ENCODE measurements around the gene LDB3.

Gene LDB3

DNA sequence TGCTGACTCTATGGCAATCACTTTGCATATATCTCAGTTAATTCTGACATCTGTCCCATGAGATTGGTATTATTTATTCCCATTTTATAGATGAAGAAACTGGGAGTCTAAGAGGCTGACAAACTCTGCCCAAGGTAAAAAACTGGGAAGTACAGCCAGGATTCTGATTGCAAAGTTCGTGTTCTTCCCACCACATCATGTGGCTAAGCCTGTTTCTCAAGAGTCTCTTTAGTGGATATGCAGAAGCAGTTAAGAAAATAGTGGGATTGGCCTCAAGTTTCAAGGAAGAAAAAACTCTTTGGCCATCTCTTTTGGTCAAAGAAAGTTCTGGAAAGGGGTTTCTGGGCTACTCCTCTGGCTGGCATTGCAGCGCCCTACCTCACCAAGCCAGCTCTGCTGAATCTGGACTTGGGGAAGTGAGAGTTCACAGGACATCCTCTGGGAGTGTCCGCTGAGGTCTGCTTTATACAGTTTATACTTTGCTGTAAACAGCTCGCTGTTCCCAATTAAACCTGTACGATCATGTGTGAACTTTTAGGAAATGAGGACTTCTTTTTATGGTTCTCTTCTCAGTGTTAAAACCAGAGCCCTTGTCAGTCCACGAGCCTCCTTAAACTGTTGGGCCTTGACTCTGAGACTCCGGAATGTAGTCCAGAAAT is 75.9 kb downstream of the LDB3 start:
- peak; percentile 10 for DNase-seq

DNA sequence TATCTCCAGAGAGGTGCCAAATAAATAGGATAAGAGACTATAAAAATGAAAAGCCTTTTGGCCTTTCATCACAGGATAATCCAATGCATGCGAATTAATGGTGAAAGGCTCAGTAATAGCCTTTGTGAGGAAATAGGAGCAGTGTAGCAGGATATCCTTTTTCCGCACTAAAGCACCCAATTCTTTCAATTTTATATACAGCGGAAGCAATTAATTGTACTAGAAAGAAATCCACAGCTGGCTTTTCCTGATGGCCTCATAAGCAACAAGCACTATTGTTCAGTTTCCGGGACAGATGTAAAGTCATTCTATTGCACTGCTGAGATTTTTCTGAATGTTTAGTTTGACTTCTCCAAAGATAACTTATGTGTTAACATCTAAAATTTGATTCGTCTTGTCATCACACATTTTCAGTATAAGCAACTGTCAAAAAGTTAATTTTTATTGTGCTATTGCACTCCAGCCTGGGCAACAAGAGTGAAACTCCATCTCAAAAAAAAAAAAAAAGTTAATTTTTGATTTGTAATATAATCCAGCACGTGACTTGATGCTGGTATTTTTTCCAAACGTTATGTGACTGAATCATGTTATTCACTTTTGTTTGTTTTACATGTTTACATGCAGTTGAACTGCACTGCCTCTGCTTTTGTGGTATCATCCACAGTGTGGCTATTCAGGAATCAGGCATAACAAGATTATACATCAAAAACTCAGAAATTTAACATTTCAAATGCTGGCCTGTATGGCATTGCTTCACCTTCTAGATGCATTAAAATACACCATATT is 79.7 kb downstream of the LDB3 start:
- DNase-seq = no peak

DNA sequence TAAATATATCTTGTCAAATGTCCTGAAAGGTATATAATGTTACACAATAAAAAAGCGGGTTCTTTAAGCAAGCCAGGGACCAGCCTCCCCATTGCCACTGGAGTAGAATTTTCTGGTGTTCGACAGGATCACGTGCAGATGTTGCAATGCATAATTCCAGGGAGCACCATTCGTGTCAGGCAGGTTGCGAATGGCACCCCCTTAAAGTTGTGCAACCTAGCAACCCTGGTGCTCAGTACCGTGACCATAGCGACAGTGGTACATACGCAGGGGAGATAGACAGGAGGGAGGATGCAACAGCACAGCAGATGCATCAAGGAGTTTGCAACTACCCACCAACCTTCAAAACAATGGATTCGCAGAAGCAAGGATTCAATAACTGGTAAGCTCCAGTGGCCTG is 81.5 kb downstream of the LDB3 start:
- DNase-seq = no peak

DNA sequence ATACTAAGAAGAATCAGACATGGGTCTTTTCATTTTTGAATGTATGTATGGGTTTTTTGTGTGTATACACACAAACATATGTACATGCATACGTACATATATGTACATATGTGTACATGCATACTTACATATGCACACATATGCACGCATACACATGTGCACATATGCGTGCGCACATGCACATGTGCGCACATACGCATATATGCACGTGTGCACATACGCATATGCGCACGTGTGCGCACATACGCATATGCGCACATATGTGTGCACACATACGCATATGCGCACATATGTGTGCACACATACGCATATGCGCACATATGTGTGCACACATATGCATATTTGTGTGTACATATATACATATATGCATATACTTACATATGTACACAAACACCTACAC is 83.2 kb downstream of the LDB3 start:
- DNase-seq = no peak

DNA sequence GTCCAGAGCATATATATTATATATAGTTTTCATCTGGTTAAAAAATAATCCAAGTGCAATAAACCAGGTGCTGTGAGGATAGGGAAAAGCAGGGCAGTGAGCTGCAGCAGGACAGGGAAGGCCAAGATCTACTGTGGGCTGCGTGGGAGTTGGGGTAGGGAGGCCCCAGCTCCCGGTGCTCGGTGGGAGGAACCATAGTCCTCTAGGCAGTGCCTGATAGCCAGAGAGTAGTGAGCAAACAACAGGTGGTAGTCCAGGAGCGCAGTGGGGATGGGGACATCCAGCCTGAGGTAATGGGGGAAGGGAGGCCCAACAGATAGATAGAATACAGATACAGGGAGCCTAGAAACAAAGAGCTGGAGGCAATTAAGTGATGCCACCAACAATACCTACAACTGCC is 84.0 kb downstream of the LDB3 start:
- no peak for DNase-seq

DNA sequence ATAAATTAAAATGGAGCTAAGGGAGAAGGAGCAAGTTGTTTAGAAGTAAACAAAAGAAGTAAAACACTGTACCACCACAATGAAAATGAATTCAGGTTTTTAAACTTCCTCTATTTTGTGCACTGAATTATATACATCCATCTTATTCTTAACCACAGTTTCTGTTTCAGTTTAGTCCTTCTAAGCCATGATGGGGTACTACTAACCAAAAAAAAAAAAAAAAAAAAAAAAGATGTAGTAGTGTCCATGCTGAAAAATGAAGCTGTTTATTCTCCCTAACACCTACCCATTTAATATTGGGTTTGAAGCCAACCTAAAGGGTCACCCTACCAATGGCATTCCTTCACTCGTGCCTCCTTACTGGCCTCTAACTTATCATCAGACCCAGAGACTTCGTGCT is 84.7 kb downstream of the LDB3 start:
- no peak for DNase-seq

DNA sequence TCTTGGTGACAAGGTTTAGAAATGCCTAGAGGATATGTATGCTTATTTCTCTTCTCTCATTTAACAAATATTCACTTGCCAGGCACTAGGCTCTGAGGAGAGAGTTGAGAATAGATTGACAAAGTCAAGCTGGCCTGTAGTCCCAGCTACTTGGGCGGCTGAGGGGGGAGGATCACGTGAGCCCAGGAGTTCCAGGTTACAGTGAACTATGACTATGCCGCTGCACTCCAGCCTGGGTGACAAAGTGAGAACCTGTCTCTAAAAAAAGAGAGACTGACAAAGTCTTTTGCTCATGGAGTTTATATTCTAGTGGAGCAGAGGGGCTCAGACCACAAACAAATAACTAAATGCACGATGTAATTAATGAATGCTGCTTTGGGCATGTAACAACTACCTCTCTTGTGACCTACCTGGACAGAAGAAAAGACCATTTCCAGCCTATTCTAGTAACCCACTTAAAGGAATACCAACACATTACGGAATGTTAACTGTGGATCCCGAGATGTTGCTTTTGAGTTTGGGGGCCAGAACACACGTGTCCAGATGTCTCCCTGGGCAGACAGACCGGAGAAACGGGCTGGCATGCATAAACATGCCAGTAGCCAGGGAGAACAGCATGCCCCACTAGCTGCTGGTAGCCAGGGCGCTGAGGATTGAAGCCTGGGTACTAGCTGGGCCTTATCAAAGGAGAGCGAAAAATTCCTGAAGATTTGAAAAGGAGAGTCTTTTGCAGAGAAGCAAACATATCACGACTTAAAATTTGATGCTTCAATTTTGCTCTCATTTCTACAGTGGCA is 85.5 kb downstream of the LDB3 start:
- no peak for DNase-seq

DNA sequence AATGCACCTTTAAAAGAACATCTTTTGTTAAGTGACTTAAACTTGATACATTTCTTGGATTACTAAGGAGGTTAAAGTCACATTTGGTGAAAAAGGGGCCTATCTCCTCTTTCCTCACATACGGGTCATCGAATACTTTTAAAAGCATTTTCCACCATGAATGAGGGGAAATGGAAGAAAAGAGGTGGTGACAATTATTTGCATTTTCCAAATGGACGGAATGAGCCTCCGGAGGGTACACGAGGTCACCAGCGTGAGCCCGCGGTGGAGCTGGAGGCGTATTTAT is 87.1 kb downstream of the LDB3 start:
- no peak for DNase-seq

DNA sequence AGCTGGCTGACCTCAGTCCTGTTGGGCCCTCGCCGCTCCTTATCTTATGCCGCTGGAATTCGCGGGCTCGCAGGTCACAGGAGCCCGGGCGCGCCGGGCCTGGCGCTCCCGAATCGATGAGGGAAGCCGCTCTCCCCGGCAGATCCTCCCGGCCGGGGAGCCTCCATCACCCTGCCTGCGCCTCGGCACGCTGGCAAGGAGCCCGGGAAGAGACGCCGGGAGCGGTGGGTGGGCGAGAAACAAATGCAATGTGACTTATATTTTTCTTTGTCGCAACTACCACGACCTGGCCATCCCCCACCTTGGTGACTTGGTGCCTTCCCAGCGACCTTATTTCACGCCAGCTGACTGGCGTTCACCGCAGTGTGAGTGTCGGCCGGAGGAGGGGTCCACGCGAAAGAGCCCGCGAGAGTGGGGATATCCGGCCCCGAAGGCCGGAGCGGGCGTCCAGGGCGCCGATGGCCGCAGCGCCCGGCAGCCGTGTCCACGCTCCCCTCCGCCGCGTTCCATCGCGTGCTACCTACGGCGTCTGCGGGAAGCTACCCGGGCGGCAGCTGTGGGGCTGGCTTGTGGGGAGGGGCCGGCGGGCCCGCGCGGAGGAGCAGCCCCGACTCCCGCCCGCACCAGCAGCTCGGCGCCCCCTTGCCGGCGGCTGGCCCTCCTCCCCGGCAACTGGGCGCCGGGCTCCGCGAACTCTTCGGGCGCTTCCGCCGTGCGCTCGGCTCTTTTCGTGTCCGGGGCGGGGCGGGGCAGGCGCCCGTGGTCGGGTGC is 87.6 kb downstream of the LDB3 start:
- peak; percentile 90 for DNase-seq

DNA sequence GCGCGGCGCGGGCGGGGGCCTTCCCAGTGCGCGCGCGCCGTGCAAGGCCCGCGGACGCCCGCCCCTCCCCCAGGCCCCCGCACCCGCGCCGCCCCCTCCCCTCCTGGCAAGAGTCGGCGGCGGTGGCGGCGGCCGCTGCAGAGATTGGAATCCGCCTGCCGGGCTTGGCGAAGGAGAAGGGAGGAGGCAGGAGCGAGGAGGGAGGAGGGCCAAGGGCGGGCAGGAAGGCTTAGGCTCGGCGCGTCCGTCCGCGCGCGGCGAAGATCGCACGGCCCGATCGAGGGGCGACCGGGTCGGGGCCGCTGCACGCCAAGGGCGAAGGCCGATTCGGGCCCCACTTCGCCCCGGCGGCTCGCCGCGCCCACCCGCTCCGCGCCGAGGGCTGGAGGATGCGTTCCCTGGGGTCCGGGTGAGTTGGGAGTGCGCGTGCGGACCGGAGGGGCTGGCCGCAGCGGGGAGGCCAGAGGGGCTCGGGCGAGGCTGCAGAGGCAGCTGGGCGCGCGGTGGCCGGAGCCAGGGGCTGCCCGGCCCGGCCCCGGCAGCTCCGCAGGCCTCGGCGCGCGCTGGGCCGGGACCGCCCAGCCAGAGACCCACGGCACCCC is 88.3 kb downstream of the LDB3 start, which contains the start of gene BMPR1A:
TSS of gene BMPR1A (plus strand) at position 109 of the 602 bp plus-strand sequence. CDS start 119,400 bp downstream, outside the sequence.
- peak; percentile 9 for DNase-seq

DNA sequence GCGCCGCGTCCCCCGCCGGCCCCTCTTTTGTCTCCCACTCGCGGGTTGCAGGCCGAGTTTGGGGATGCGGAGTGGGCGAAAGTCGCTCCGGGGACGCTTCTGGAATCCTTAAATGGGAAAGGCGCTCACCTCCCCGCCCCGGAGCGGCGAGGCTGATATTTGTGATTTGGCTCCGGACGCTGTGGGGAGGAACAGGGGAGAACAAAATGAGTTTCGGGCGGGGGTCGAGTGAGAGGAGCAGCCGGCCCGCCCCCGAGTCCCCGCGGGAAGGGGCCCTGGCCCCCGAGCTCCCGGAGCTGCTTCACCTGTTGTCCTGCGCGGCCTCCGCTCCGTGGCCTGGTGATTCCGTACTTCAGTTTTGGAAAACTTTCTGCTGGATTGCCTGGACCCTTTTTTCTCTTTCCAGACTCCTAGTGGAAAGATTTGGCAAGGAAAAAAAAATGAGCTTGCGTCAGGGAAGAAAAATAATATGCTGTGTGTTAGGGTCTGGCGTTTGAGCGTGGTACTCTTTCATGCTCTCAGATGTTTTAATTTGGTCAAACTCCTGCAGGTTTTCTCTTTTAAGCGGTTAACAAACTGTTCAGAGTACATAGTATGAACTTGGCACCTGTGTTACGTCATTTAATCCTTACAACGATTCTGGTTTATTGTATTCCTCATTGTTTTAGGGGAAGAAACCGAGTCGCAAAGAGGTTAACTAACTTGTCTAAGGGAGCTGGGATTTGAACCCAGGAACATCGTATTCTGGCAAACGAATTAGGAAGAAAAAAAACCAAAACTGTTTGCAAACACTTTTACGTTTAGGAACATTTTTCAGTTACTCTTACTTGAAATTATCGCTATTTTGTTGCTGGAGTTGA is 89.0 kb downstream of the LDB3 start:
- peak; percentile 12 for DNase-seq

DNA sequence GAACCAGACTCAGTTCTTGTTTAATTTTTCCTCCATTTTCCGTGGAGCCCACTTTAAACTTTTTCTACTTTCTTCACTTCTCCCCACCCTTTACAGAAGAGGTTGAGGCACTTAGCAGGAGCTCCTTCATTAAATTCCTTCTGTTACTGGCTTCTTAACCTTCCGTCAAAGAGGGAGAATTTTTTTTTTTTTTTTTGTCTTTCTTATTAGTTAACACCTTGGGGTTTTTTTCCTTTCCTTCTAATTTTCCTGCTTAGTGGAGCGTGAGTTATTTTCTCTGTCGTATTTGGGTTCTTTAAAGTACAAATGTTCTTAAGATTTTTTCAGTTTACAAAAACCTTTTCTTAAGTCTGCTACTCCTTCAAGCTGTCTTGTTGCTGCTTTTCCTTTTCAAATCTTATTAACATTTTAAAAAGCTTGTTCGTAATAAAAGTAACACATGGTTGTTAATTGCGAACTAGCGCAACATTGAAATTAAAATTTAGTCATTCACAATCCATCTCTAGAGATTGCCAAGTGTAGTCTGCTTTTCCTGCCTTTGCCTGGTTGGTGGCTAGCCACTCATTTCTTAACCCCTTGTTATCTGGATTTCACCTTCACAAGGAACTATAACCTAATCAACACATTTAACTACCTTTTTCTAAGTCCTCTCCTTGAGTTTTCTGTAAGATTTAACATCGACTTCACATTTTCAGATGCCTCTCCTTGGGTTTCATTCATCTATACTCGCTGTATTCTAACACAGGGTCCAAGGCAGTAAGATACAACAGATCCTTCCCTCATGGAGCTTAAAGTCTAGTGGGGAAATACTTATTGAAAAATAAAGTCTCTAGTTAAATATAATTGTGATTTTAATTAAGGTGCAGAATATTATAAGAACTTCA is 90.1 kb downstream of the LDB3 start:
- no peak for DNase-seq

DNA sequence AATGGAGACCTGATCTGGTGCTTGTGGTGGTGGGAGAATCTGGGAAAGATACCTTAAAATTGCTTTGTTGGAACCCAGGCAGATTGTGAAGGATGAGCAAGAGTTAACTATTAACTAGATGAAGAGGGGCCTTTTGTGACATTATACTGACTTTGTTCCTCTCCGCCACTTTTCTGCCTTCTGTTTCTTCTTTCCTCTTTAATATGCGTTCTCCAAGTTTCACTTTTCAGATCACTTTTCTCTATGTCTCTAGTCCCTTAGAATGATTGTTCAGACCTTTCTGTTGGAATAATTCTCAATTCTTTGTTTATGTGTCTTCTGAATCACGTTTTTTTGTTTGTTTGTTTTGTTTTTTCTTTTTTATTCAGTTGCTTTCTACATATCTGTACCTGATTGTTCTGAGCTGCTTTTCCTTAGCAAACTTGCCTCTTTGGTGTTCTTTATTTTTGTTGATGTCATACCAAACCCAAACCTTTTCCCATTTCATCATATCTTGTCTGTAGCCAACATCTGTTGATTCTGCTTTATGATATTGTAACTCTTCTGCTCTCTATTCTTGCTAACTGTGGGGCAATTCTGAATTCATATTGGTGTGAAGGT is 90.9 kb downstream of the LDB3 start:
- DNase-seq = peak; percentile 42

DNA sequence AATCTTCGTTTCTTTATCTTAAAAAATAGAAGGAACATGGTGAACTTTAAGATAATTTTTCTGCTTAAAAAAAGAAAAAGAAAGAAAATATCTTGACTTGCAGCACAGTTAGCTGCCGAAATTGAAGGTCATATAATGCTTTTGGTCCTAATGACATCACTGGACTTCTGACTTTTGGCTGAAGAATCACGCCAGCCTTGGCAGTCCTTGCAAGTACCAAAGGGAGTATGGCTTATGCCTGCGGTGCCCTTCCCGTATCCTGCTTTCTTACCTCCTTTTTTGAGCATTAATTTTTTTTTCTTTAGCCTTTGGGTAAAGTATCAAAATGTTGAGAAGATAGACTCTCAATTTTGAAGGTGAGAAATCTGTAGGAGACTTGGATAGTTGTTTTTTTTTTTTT is 95.1 kb downstream of the LDB3 start:
- DNase-seq = no peak

DNA sequence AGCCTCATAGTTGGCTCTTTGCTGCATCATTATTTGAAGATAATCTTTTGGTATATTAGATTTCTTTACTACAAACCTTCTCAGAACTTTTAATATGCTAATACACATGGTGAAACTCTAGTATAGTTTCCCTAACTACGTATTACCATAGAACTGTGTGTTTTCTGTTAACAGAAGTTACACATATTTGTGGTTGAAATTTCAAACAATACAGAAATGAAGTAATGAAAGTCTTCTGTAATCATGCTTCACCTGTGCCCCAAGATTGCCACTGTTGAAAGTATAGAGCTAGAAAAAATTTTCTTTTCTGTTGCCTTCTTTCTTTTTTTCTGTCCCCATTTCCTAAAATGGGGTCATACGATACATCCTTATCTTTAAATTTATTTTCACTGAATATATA is 97.2 kb downstream of the LDB3 start:
- no peak for DNase-seq

DNA sequence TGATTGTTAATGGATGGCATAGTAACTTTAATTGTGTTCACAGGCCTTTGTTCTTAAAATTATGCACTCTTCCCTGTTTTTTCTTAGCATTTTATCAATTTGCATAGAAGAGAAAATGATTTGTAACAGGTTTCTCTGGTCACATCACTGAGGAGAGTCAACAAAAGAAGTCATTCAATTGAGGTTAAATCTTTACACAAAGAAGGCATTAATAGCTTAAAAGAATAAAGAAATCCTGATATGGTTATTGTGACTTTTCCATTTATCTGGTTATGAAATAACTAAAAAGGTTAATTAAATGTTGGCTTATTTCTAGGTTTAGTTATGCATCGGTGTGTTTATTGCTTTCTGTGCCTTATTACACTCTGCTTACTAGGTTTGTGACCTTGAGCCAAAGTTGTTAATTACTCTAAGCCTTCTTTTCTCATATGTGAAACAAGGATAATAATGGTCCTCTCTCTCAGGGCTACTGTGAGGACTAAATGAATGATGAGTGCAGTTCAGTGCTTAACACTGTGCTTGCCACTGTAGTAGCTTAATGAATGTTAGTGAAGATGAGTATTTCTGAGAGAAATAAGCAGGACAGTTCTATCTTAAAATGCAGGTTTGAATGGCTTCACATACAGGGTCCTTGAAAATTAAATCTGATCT is 100.2 kb downstream of the LDB3 start:
- no peak for DNase-seq

DNA sequence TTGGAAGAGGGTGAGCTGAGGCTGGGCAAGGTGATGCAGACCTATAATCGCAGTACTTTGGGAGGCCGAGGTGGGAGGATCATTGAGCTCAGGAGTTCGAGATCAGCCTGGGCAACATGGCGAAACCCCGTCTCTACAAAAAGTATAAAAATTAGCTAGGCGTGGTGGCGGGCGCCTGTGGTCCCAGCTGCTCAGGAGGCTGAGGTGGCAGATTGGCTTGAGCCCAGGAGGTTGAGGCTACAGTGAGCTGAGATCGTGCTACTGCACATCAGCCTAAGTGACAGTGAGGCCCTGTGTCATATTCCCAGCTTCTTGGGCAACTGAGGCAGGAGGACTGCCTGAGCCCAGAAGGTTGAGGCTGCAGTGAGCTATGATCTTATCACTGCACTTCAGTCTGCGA is 101.7 kb downstream of the LDB3 start:
- no peak for DNase-seq

DNA sequence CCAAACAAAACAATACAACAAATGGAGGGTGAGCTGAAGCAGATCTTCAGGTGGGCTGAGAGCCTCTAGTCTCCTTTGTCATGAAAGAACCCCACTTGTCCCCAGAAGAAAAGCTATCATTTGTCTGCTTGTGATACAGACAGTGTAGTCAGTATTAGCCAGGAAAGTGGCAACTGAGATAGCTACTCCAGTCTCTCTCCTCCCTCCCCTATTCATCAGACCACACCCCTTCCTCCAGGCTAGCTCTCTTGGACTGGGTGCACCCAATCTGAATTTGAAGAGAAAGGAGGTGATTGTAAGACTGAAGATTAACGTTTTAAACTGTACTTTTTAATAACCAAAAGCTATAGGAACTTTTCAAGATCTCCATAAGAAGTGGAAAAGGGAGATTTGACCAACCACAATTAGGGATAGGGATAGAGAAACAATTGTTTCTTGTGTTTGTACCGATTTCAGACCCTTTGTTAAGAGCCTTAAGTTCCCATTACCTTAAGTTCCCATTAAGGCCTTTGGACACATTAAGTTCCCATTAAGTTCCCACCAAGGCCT is 102.2 kb downstream of the LDB3 start:
- no peak for DNase-seq

DNA sequence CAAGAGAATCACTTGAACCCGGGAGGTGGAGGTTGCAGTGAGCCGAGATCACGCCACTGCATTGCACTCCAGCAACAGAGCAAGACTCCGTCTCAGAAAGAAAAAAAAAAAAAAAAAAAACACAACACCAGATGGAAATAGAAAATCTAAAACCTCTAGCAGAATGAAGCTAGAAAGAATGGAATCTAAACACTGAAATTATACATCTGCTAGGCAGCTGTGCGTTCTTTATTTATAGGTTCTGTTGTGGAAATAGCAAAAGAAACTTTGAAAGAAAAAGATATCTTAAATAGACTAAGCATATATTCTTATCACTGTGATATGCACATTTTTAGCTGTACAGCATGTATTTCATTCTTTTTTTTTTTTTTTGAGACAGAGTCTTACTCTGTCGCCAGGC is 105.2 kb downstream of the LDB3 start:
- DNase-seq = no peak

Measured in suppressor macrophage treated with lipopolysaccharide for 4 hours (primary cell).